Measurements from ENCODE around the gene TCEANC2.

GRCh38 chr1:54052431-54052933 lies 926 bp upstream of the TCEANC2 start:
- TF ChIP-seq CTCF (IDR thresholded peaks at IDR 0.05) (no peak), POLR2AphosphoS5 (IDR thresholded peaks at IDR 0.05) (no peak), POLR2A (IDR thresholded peaks at IDR 0.05) (no peak), EP300 (IDR thresholded peaks at IDR 0.05) (no peak)

Measured in suprapubic skin (tissue), 4 donors.